NCI-H510A (cell line): ENCODE data around the gene RNGTT.
A peak's percentile ranks its signal among the peaks of the same experiment; 100 is the strongest.
"Not testable (repeated sequence)": the region's sequence is repeated elsewhere in the genome, so short reads cannot be mapped to it uniquely, and the experiment has no call there.

Experiments
- DNase-seq: peaks from one replicate; lab custom pipeline; 2025; lab: John Stamatoyannopoulos, UW

The RNGTT gene

GRCh38 chr6:88963139-88964090, at the start of gene RNGTT:
RNGTT (minus strand) TSS chr6:88963618; CDS start chr6:88963409, 209 bp downstream.
- DNase-seq: peak; percentile 89

- no peak for DNase-seq
Measured at GRCh38 chr6:89011436-89011835, 48.0 kb upstream of the RNGTT start.

- DNase-seq: no peak
Measured at GRCh38 chr6:89010825-89011224, 47.4 kb upstream of the RNGTT start.

- no peak for DNase-seq
Measured at GRCh38 chr6:89009624-89010059, 46.2 kb upstream of the RNGTT start.

GRCh38 chr6:89008815-89009374, 45.5 kb upstream of the RNGTT start:
- DNase-seq: no peak

- DNase-seq: no peak
Measured at GRCh38 chr6:89008001-89008814, 44.8 kb upstream of the RNGTT start.

- no peak for DNase-seq
Measured at GRCh38 chr6:89007209-89008000, 44.0 kb upstream of the RNGTT start.

- no peak for DNase-seq
Measured at GRCh38 chr6:89002523-89002922, 39.1 kb upstream of the RNGTT start.

- DNase-seq: no peak
Measured at GRCh38 chr6:88997327-88997726, 33.9 kb upstream of the RNGTT start.

- DNase-seq: no peak
Measured at GRCh38 chr6:88992741-88993552, 29.5 kb upstream of the RNGTT start.

GRCh38 chr6:88989215-88989614, 25.8 kb upstream of the RNGTT start:
- DNase-seq: no peak

- no peak for DNase-seq
Measured at GRCh38 chr6:88987922-88988321, 24.5 kb upstream of the RNGTT start.

GRCh38 chr6:88985901-88986300, 22.5 kb upstream of the RNGTT start:
- DNase-seq: no peak

- no peak for DNase-seq
Measured at GRCh38 chr6:88984606-88985005, 21.2 kb upstream of the RNGTT start.

GRCh38 chr6:88984152-88984551, 20.7 kb upstream of the RNGTT start:
- no peak for DNase-seq

GRCh38 chr6:88983532-88983931, 20.1 kb upstream of the RNGTT start:
- no peak for DNase-seq

- not testable (repeated sequence) for DNase-seq
Measured at GRCh38 chr6:88983129-88983528, 19.7 kb upstream of the RNGTT start.

- DNase-seq: no peak
Measured at GRCh38 chr6:88982720-88983119, 19.3 kb upstream of the RNGTT start.

- no peak for DNase-seq
Measured at GRCh38 chr6:88975369-88975768, 12.0 kb upstream of the RNGTT start.

- no peak for DNase-seq
Measured at GRCh38 chr6:88972504-88973423, 9.3 kb upstream of the RNGTT start.
